ENCODE results near the gene CRHR1. TPM values are rescaled to one million over a fixed set of nuclear protein-coding genes. Genes with fewer than 3 reads are reported as not detected.

Gene CRHR1
- total and polyA plus RNA-seq, 10 of the 15 experiments (the other 5 are each of a cell fraction or from before 2014, with no cell fraction given), result 0.08 TPM; not detected in 9

DNA sequence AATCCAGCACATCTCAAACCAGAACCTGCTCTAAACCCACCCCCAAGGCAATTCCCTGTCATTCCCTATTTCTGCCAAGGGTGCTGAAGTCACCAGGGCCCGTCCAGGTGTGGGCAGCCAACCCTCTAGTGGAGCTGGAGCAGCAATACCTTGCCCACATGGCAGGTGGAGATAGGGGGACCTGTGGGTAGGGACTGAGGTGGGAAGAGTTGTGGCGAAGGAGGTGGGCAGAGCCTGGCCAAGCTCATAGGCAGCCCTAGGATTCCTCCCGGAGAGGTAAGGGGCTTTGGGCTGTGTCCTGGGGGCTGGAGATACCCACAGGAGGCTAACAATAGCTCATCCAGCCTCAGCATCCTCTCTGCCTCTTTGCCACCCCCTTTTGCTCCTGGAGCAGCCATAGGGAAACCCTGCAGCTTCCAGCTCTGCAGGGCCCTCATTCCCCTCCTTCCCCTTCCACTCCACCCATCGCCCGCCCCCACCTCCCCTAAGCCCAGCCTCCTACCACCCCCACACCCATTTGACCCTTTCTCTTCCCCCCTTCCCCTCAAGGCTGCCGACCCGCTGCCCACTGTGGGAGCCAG is 30.4 kb upstream of the CRHR1 start (continued):
- TF ChIP-seq FOXM1 (IDR thresholded peaks at IDR 0.05; ENCODE audit: low read depth, low read length), result no peak
- no peak for TF ChIP-seq CHD1 (IDR thresholded peaks at IDR 0.05; ENCODE audit: low read depth, low read length)
- no peak for TF ChIP-seq RFX5 (IDR thresholded peaks at IDR 0.05; ENCODE audit: low read depth, low read length)
- TF ChIP-seq SPI1 (IDR thresholded peaks at IDR 0.05; ENCODE audit: borderline replicate concordance, insufficient read depth, low read depth, low read length), result no peak
- TF ChIP-seq RUNX3 (IDR thresholded peaks at IDR 0.05; ENCODE audit: low read length), result no peak
- no peak for TF ChIP-seq SREBF2 (IDR thresholded peaks at IDR 0.05; ENCODE audit: low read length)

DNA sequence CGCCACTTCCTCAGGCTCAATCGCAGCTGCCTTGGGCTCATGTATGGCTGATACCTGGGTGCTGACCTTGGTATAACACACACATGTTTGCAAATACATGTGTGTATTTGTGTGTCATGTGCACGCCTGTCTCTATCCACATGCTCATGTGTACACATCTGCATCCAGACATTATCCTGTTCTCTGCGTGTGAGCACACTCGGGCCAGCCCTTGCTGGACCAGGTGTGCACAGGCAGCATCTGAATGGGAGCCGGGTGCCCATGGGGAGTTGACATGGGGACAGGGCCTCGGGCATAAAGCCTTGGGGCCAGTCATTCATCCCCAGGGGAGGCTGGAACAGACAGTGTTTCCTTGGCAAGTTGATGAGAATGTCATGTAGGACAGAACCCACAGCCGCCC is 29.1 kb upstream of the CRHR1 start:
- no peak for FAIRE-seq
- no peaks in the 10 kb centered on the region for H3K36me3 ChIP-seq (ENCODE audit: control insufficient read depth in 2 of 2, insufficient read depth in 2 of 2, low read length in 1 of 2)
- no peaks in the 10 kb centered on the region for H4K20me1 ChIP-seq (ENCODE audit: control insufficient read depth, insufficient read depth)
- no peak overlapping the region for H3K27ac ChIP-seq (ENCODE audit: control insufficient read depth, insufficient read depth)
- SMC1A ChIA-PET (ENCODE audit: uncharacterized antibody, unreplicated experiment), result interaction anchor here (0.6 kb wide), 1 partner anchor 205 kb away, joined by 3 read pairs; no protein-coding TSS in a partner anchor
- H3K4me2 ChIP-seq (ENCODE audit: control insufficient read depth, insufficient read depth), result no peak overlapping the region
- H3K4me3 ChIP-seq, result no peak overlapping the region
- peaks cover 0 to 2% of the 10 kb centered on the region in 2 experiments; a peak in 2 of 4 replicates for H3K27me3 ChIP-seq (replicated peaks in 1 of 2; ENCODE audit: control insufficient read depth in 2 of 2, insufficient read depth in 2 of 2, low read length in 1 of 2)
- POLR2A ChIA-PET, result no interaction called here
- ATAC-seq, result no peak
- H3K9ac ChIP-seq (ENCODE audit: control insufficient read depth, insufficient read depth, low read length), result no peak overlapping the region
- RAD21 ChIA-PET (ENCODE audit: unreplicated experiment), result no interaction called here
- WGBS (ENCODE audit: insufficient coverage, insufficient replicate concordance, low lambda C conversion rate, missing lambda C conversion rate), result 48% methylated on average over 8 of the region's 8 CpGs
- CTCF ChIA-PET, result no interaction called here
- H3K9me3 ChIP-seq (replicated peaks; ENCODE audit: control insufficient read depth, insufficient read depth, low read length), result no peaks in the 10 kb centered on the region
- no TSS peak for BruUV-seq (replicated peaks)
- TF ChIP-seq BCL3 (IDR thresholded peaks at IDR 0.05; ENCODE audit: borderline replicate concordance, insufficient read depth, low read depth, low read length, poor library complexity, severe bottlenecking) (peak; percentile 23), SUPT20H (IDR thresholded peaks at IDR 0.05; ENCODE audit: borderline replicate concordance, control insufficient read depth, low read depth, low read length) (no peak)
- no peak overlapping the region for H2AFZ ChIP-seq (ENCODE audit: control insufficient read depth, low read depth, low read length)
- intact Hi-C loops (cut with micrococcal nuclease; ENCODE audit: unreplicated experiment), result no loop called here
- no peaks in the 10 kb centered on the region for H3K79me2 ChIP-seq (ENCODE audit: control insufficient read depth, insufficient read depth, low read length)
- H3K4me1 ChIP-seq (ENCODE audit: control insufficient read depth, insufficient read depth, low read length), result no peaks in the 10 kb centered on the region
- DNase-seq (ENCODE audit: low read depth, low spot score), result no peak
- in situ Hi-C loops (cut with MboI), result no loop called here

Measured in GM12878 (cell line).